GM13976 (cell line): ENCODE measurements around the gene UROC1.

Experiments
- DNase-seq: peaks from one replicate; pipeline ENCODE4 v3.0.0; 2012; ENCODE audit warnings: low spot score
- in situ Hi-C: fragments of 300-500 bp; cut with MboI; formaldehyde crosslinking; loops from one replicate; pipeline ENCODE4 v1.12.0; 2022; ENCODE audit warnings: low sequenced_read_pairs, mixed read lengths, inconsistent platforms; ENCODE audit not compliant: unreplicated experiment
- TF ChIP-seq, protein P1 (sequence below): IDR thresholded peaks from 2 replicates; pipeline ENCODE4 v1.5.1; 2012; ENCODE audit warnings: borderline replicate concordance, mild to moderate bottlenecking; ENCODE audit not compliant: insufficient read depth; ENCODE audit errors: extremely low read depth, missing control alignments, control extremely low read depth

UROC1 gene

GRCh38 chr3:126447456-126448106 lies 70.0 kb downstream of the UROC1 start:
- DNase-seq, result no peak
- TF ChIP-seq, protein P1, sequence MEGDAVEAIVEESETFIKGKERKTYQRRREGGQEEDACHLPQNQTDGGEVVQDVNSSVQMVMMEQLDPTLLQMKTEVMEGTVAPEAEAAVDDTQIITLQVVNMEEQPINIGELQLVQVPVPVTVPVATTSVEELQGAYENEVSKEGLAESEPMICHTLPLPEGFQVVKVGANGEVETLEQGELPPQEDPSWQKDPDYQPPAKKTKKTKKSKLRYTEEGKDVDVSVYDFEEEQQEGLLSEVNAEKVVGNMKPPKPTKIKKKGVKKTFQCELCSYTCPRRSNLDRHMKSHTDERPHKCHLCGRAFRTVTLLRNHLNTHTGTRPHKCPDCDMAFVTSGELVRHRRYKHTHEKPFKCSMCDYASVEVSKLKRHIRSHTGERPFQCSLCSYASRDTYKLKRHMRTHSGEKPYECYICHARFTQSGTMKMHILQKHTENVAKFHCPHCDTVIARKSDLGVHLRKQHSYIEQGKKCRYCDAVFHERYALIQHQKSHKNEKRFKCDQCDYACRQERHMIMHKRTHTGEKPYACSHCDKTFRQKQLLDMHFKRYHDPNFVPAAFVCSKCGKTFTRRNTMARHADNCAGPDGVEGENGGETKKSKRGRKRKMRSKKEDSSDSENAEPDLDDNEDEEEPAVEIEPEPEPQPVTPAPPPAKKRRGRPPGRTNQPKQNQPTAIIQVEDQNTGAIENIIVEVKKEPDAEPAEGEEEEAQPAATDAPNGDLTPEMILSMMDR, result no peak
- in situ Hi-C loops, result no loop called here

- no peak for DNase-seq
- in situ Hi-C loops, result no loop called here
- TF ChIP-seq, protein P1, result no peak
Observed at GRCh38 chr3:126446791-126447190, 70.8 kb downstream of the UROC1 start.

DNA sequence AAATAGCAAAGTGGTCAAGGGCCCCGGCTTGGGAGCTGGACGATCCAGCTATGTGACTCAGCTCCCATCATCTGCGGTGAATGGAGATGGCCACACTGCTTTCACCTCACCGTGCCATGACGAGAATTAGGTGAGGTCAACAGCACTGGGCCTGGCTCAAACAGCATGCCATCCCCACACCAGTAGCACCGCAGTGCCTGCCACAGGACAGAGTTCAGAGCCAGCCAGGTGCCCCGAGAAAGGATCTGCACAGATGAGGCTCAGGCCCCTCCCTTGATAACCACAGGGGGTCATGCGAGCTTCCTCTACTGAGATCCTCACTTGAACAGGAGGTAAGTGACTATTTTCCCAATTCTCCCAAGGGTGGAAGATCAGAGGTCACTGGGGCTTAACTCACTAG lies 71.3 kb downstream of the UROC1 start:
- in situ Hi-C loops, result no loop called here
- TF ChIP-seq, protein P1, result no peak
- DNase-seq, result no peak

DNA sequence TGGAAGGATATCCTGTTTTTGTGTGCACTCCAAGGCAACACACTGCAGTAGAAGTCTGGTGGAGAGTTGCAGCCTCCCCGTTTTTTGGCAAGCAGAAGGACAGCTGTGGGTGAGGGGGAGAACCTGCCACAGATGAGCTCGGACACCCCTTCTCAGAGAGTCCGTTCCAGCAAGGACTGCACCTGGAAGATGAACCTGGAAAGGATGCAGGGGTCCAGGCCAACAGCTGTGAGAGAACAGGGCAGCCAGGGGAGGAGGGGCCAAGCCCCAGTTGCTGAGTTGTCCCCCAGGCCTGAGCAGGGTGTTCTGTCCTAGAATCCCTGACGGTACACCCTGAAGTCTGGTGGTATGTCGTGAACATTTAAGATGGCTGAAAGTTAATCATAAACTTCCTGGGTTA lies 72.1 kb downstream of the UROC1 start:
- TF ChIP-seq, protein P1, result no peak
- no peak for DNase-seq
- in situ Hi-C loops, result no loop called here

GRCh38 chr3:126442856-126443242 lies 74.7 kb downstream of the UROC1 start:
- no peak for DNase-seq
- TF ChIP-seq, protein P1, result no peak
- in situ Hi-C loops, result no loop called here

- no peak for DNase-seq
- in situ Hi-C loops, result no loop called here
- TF ChIP-seq, protein P1, result no peak
Observed at GRCh38 chr3:126442094-126442855, 75.3 kb downstream of the UROC1 start.
